Stimulated activated CD8-positive, alpha-beta memory T cell treated with anti-CD3 and anti-CD28 coated beads, Interleukin-15, amount 100 ng/mL, for 4 hours (primary cell): ENCODE measurements around the gene STXBP4.

Experiments
- DNase-seq, 2 donors: peaks; one replicate each; pipeline ENCODE4 v3.0.0-alpha.2; 2020; ENCODE audit warnings: low read depth in 2 of 2

Gene STXBP4

DNA sequence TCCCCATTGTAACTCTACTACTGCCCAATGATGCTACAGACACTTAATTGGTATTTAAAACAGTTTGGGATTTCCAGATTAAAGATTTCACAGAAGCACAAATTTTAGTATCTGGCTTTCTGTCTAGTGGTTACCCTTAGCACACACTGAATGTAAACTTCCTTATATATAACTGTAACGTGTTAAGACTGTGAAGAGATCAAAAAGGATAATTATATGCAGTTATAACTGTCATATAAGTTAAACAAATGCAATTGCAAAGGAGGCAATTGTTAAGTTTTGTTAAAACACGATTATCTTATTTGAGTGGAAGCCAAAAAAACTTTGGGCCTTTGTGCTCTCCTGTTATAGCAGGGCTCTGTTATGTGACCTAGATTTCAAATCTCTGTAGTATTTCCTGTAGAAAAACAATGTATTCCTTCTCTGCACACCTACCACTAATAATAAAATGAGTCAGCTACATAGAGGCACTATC is 147.9 kb downstream of the STXBP4 start:
- no peak for DNase-seq

DNA sequence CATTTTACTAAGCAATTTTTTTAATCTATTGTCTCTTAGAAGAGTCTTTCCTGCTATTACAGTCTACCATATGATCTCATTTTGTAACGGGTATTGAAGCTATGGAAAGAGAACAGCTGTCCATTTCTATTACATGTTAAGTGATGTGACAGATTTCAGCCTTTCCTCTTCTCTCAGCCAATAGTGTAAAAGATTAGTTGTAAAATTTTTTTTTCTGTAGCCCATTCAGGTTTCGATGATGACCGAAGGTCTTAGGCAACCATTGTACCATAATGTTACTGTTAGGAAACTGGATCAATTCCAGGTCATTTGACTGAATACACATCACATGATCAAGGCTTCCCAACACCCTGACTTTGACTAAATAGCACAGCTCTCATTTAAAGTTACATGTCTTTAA is 148.6 kb downstream of the STXBP4 start:
- no peak for DNase-seq

DNA sequence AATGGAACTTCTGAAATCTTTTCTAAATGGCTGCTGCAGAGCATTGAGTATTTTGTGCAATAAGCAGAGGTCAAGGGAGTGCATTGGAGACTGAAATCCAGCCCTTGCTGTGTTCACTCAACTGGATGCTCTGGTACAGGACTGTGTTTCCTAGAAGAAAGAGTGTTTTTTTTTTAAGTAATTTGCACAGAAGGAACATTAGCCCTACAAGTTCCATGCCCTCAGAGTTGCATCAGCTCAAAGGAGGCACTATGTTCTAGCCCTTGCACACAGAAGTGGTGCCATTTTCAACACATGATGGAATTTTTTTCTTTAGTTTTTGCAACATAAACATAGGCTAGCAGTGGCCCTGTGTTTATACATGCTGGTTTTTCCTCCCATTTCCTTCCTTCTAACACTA is 152.1 kb downstream of the STXBP4 start:
- no peak for DNase-seq

DNA sequence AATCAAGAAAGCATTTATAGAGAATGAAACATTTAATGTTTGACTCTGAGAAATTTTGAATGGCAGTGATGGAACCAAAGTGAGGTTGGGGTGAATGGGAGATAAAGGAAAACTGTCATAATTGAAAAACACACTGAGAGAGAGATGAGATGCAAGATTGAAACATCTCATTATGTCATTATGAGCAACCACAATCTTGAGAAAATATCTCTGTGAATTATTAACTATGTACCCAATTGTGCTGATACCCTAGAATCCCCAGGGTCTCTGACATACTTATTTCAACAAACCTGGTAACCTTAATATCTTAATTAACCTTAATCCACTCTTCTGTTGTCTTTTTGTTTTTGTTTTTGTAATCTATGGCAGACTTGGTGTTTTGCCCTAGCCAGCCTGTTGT is 152.7 kb downstream of the STXBP4 start:
- DNase-seq = no peak

DNA sequence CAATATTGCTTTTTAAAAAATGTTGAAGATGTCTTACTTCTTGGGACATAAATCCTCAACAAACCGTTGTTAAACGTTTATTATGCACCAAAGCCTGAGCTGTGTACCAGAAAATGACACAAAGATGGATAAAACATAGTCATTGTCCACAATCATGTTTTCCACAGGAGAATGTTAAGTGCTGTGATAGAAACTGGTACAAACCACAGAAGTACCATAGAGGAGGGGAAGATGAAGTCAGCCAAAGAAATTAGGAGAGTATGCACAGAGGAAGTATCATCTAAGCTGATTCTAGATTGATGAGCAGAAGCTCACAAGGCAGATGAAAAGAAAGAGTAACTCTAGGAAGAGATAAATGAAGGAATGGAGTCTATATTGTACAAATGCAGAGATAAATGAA is 153.5 kb downstream of the STXBP4 start:
- DNase-seq = no peak

DNA sequence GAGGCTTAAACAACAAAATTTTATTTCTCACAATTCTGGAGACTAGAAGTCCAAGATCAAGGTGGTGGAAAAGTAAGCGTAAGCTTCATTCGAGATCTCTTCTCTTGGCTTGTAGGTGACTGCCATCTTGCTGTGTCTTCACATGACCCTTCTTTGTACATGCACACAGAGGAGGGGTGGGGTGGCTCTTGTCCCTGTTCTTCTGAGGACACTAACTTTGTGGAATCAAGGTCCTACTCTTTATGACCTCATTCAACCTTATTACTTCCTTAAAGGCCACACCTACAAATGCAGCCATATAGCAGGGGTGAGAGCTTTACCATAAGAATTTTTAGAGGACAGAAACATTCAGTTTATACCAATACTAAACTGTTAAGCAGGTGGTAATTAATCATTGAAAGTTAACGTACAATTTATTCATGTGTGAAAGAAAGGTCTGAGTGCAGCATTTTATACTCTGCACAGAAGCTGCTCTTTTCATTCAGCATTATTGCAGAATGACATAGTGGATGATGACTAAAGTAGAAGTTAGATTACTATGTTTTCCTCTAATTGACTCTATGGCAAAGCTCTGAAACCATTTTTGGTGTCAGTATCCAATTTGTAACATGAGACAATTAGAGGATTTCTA is 156.3 kb downstream of the STXBP4 start:
- no peak for DNase-seq

DNA sequence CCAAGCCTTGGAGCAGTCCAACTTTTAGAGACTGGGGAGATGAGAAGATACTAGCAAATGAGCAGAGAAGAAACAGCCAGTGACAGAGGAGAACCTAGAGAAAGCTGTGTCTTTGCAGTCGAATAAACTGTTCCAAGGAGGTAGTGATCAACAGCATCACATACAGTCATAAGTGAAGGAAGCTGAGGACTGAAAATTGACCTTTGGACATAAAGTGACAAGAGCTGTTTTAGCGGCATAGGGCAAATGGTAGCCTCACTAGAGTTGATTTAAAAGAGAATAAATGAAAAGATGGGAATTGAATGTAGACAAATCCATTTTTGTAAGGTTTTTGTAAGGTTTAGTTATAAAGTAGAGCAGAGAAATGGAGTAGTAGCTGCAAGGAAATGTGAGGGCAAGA is 165.0 kb downstream of the STXBP4 start:
- no peak for DNase-seq

DNA sequence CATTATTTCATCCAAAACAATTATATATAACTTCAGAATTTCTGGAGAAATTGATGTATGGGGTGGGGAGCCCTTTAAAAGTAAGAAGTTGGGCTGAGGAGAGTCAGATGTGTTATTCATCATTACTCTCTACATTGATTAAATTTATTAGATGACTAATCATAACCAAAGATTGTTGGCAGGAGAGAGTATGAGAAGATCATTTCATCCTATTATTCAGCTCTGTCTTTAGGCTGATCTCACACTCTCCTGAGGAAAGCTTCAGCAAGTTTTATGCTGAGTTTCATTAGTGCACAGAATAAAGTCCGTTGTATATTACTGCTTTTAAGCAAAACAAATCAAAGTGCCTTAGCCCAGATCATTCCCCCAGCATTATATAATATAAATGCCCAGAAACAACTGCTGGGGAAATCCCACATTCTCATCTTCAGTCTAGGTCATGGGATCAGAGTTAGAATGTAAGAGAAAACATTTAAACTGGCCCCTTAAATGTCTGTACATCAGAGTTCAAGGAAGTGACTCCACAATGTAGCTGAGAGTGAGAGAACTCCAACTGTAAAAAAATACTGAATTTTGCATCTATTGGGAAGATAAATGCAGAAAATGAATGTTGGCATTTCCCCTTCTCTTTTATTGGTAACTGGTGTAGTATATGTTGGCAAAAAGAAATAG is 166.1 kb downstream of the STXBP4 start:
- DNase-seq = no peak

DNA sequence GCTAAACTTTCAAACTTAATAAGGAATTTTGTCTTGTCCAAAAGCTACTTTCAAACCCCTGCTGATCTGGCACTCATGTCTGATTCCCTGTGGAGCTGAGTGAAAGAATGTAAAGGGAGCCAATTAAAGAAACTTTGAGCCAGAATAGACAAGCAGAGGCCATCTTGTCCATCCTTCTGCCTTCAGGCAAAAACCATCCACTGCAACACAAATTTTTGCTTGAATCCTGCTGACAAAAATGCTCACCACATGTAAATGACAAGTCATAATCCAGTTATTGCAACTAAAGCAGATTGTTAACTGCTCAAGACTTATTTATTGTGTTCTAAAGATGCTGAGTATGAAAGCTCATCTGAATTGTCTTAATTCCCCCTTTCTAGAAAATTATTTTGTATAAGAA is 172.2 kb downstream of the STXBP4 start:
- DNase-seq = no peak

DNA sequence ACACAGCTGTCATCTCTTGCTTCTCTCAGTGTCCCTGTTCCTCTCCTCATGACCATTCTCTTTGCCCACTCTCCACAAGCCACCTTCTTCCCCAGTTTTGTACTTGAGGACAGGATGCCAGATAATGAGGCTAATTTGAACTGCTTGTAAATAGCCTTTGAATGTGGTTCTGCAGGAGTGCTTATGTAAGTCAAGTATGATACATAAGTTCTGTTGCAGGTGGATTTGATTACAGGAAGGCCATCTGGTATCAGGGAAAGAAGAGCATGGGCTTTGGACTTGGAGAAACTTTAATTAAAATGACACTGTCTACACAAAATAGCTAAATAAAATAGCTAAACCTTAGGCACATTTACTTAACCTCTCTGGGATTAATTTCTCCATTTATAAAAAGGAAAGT is 176.0 kb downstream of the STXBP4 start:
- no peak for DNase-seq

DNA sequence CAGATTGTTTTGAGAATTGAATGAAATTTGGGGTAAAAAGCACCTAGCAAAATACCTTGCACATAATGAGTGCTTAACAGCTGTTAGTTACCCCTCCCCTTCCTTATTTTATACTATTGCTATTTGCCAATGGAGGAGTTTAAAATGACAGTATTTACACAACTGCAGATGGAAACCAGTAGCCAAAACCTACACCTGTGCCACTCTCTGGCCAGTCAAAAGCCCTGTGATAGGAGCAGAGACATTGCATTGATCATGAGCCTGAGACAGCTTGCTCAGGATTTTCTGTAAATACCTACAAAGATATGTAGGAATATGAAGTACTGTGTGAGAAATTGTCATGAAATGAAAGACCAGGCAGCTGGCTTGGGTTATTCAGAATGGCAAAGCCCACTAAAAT is 180.9 kb downstream of the STXBP4 start:
- no peak for DNase-seq

DNA sequence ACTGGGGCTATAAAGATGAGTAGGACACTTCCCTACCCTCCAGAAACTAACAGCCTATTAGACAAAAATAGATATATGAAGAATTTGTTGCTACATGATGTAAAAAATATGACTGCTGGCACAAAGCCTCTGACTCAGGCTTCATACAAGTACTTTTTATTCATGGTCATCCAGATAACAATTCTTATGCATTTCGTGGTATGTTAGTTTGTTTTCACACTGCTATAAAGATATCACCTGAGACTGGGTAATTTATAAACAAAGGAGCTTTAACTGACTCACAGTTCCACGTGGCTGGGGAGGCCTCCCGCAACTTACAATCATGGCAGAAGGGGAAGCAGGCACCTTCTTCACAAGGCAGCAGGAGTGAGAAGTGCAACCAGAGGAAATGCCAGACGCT is 183.7 kb downstream of the STXBP4 start:
- DNase-seq = no peak

DNA sequence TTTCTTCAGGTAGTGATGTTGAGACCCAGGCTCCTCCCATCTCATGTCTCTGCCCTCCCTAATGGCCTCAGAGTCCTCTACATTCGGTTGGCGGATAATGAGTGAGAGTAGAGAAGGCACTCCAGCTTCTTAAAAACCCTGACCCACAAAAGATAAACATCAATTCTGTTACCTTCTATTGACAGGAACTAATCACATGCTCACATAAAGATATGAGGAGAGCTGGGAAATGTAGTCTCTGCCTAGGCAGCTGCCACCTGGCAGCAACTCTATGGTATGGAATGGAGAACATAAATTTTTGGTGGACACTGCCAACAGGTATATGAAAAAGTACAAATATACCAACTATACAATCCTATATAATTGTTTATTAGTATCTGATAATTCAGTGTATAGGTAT is 185.5 kb downstream of the STXBP4 start:
- no peak for DNase-seq

DNA sequence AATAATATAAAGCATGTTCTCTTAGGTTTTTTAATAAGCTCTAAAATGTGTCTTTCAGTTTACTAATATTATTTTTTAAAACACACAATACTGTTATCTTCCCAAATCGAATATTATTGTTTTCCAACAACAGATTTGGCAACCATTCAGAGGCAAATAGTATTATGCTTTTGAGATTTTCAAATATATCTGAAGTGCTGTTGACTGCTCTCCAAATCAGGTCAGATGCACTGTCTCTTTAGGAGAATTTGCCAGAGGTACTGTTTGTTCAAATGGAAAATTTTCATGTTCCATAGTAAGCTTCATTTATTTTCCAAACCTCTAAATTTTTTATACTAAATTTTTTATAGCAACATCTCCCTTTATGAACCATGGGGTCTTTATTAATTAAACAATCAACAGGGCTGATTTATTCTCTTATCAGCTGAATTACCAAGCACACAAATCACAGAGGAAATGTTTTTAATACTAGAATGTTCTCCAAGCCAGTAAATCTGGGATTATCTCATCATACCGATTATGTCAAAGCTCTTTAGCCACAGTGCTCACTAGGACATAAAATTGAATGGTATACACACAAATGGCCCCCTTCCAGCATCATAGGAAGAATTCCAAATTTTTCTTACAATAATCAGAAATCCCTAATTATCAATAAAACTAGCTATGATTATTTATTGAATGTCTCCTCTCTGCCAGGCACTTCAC is 187.4 kb downstream of the STXBP4 start:
- no peak for DNase-seq

DNA sequence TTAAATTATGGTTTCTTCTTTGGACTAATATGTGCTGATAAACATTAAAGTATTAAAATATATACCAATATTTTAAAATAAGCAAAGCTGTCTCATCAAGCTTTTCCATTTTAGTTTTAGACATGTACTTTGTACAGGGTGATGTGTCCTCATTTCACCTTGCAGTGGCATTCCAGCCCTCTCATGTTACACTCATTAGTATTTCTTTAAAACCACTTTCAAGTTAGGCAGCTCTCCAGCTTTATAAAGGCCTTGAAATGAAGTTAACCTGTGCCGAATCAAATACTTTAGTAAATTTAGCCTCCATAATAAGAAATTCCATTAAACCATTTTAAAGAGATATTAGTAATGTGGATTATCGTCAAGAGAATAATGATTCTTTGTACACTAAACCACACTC is 188.6 kb downstream of the STXBP4 start:
- DNase-seq = no peak

DNA sequence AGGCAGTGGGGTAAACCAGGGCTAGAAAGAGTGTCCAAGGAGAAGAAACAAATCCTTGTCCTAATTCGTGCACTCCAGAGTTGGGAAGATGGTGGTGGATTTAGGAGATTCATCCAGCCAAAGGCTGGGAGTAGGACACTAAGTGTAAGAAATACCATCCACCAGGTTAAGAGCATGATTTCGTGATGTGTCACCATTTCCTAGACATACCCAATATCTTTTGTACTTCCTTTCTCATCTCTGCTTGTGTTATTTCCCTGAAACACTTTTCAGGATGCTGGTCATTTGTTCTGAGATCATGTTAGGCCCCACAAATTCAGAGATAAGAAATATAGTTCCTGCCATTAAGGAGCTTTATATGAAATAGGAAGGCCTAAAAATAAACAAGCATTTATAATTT is 189.9 kb downstream of the STXBP4 start:
- DNase-seq = no peak

DNA sequence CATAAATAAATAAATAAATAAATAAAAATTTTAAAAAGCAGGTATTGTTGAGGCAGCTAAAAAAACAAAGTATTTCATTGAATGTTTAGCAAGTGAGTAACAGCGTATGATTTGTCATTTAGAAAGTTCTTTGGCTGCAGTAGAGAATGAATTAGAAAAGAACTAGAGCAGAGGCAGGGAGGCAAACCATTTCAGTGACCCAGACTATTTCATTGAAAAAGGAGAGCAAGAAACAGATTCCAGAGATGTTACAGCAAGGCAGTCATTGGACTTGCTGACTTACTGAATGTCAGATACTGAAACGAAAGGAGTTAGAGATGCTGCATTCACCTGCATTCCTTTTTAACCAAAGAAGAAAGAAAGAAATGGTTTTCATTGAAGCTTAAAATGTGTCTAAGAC is 190.7 kb downstream of the STXBP4 start:
- DNase-seq = no peak

DNA sequence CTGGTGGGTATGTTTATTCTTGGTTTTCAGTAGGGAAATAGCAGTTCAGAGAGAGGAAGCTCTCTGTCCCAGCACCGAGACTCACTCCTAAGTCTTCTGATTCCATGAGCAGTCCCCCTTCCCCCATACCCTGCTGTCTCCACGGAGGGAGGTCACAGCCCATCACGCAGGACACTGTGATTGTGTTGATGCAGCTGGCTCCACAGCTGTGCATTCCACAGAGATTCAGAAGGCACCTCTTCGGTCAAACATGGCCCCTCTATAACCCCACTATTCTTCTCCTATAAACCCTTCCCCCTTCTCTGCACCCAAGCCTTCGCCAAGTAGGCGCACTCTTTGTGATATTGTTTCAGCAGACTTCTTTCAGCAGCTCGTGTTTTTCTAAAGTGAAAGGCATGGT is 191.9 kb downstream of the STXBP4 start:
- DNase-seq = no peak

DNA sequence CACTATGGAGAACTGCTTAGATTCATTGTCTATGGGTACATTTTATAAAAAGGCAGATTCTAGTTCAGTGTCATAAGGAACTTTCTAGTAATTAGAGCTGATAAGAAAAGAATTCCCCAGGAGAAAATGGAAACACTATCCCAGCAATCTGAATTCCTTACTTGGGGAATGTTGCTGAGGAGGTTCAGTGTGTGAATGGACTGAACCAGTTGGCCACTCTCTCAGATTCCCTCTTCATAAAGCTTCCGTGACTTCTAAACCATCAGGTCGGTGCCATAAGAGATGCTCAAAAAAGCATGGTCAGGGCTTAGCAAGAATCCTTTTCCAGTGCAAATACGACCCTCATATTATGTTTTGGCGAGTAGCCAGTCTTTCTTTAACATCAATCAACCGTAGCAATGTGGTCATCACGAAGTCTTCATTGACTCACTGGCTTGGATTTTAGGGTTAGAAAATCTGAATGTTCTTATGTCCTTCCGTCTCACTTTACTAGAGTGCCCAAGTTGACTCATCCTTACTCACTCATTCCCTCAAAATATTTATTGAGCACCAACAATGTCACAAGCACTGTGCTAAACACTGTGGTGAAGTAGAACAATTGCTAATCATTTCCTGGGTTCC is 193.5 kb downstream of the STXBP4 start:
- no peak for DNase-seq

DNA sequence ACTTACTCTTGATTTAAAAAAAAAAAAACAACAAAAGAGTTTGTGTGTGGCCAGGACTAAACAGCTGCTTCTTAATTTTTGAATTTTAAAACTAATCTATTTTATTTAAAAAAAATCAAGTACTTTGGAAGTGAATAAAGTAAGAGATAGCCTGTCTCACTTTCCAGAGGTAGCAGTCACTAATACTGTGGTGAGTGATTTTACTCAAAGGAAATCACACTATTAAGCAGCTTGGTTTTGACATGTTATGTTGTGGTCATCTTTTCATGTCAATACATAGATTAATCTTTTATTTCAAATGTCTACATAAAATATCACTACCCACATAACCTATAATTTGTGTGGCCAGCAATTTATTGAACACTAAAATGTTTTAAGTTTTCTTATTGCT is 194.0 kb downstream of the STXBP4 start:
- no peak for DNase-seq

DNA sequence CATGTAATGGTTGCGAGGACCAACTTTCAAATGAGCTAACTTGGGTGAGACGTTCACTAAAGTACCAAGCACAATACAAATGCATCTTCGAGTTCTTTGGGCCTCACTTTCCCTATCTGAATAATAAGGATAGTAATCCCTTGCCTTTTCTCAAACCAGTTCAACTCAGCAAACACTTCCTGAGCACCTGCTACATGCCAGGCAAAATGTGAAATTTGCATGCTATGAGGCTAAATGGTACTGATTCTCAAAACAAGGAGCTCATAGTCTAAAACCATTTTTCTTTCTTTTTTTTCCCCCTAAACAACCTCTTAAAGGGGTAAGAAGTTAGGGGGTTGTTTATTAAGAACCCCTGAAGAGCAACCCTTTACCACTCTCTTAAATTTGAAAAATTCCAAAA is 194.8 kb downstream of the STXBP4 start:
- no peak for DNase-seq

DNA sequence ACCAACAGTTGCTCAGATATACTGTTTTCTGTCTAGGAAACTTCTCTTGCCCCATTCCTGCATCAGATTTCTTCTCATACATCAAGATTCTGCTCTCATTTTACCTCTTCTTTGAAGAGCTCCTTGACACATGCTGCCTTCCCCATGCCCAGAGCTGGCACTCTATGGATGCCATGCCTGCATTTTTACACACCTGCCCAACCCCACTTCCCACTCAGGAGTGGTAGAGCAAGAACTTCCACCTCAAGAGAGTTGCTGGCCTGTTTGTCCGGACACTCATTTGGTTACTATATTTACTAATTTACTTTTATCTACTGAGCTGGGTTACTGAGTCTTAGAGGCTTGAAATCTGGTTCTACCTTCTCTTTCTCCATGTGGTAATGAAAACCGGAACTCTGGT is 197.9 kb downstream of the STXBP4 start:
- no peak for DNase-seq
